Measurements from ENCODE around the gene CSNK1G3. TPM values are rescaled to one million over a fixed set of nuclear protein-coding genes. Genes with fewer than 3 reads are reported as not detected.

CSNK1G3 gene
- total RNA-seq, 1 experiment from 2014 or later: 21.6 TPM

GRCh38 chr5:123514615-123515355 lies 2.8 kb downstream of the CSNK1G3 start:
- peak overlapping the region; percentile 21; the same call in 1 of the 2 replicates for H3K4me3 ChIP-seq (ENCODE audit: low read length)
- TF ChIP-seq EZH2 (IDR thresholded peaks at IDR 0.05; ENCODE audit: low read length, unreplicated experiment) (no peak), CTCF (conservative IDR thresholded peaks at IDR 0.05; ENCODE audit: low read depth, low read length) (no peak), EZH2phosphoT487 (IDR thresholded peaks at IDR 0.05; ENCODE audit: borderline replicate concordance, low read length) (no peak)
- DNase-seq (peak; percentile 13), ATAC-seq (no peak)
- no peaks in the 10 kb centered on the region for H3K27me3 ChIP-seq (ENCODE audit: low read length)
- no peaks in the 10 kb centered on the region for H3K9me2 ChIP-seq (replicated peaks; ENCODE audit: low read length)
- peak overlapping the region; percentile 96 for H3K4me2 ChIP-seq (ENCODE audit: low read length)
- intact Hi-C loops (cut with micrococcal nuclease): loop anchor here (5.0 kb wide), 2 partner anchors 33 to 77 kb away; no protein-coding TSS in a partner anchor
- H3K9me3 ChIP-seq (ENCODE audit: low read length): no peaks in the 10 kb centered on the region
- no peaks in the 10 kb centered on the region for H3K36me3 ChIP-seq (ENCODE audit: low read depth, low read length)
- 0 out of 2 replicates have a peak overlapping the region, but pooled peaks have one; percentile 4 for H3K27ac ChIP-seq (ENCODE audit: low read length)
- peaks cover 4% of the 10 kb centered on the region; the same call in 1 of the 2 replicates for H4K20me1 ChIP-seq (ENCODE audit: low read length)
- POLR2A ChIA-PET (ENCODE audit: unreplicated experiment): no interaction called here
- CTCF ChIA-PET: no interaction called here
- peaks cover 71% of the 10 kb centered on the region for H3K79me2 ChIP-seq (ENCODE audit: low read length)
- no peak overlapping the region for H2AFZ ChIP-seq (ENCODE audit: low read length)
- no peak overlapping the region for H3K9ac ChIP-seq (ENCODE audit: low read length)
- no TSS peak for BruUV-seq (replicated peaks)
- H3F3A ChIP-seq (ENCODE audit: low read length, unreplicated experiment): no peaks in the 10 kb centered on the region
- H3K4me1 ChIP-seq (ENCODE audit: insufficient read depth, low read length): peaks cover 25% of the 10 kb centered on the region

GRCh38 chr5:123515904-123516303 lies 3.9 kb downstream of the CSNK1G3 start:
- ChIA-PET POLR2A (ENCODE audit: unreplicated experiment) (no interaction called here), CTCF (no interaction called here)
- H3K9me2 ChIP-seq (replicated peaks; ENCODE audit: low read length): no peaks in the 10 kb centered on the region
- no peaks in the 10 kb centered on the region for H3K9me3 ChIP-seq (ENCODE audit: low read length)
- TF ChIP-seq EZH2phosphoT487 (IDR thresholded peaks at IDR 0.05; ENCODE audit: borderline replicate concordance, low read length): no peak
- no peak overlapping the region for H3K27ac ChIP-seq (ENCODE audit: low read length)
- H3K4me1 ChIP-seq (ENCODE audit: insufficient read depth, low read length): peaks cover 25% of the 10 kb centered on the region
- no peak for ATAC-seq
- no peaks in the 10 kb centered on the region for H3K27me3 ChIP-seq (ENCODE audit: low read length)
- no peak overlapping the region for H2AFZ ChIP-seq (ENCODE audit: low read length)
- no peak overlapping the region for H3K4me3 ChIP-seq (ENCODE audit: low read length)
- no peaks in the 10 kb centered on the region for H3F3A ChIP-seq (ENCODE audit: low read length, unreplicated experiment)
- H3K9ac ChIP-seq (ENCODE audit: low read length): no peak overlapping the region
- H3K36me3 ChIP-seq (ENCODE audit: low read depth, low read length): no peaks in the 10 kb centered on the region
- peaks cover 4% of the 10 kb centered on the region; the same call in 1 of the 2 replicates for H4K20me1 ChIP-seq (ENCODE audit: low read length)
- BruUV-seq (replicated peaks): no TSS peak
- DNase-seq: no peak
- intact Hi-C loops (cut with micrococcal nuclease): no loop called here
- H3K4me2 ChIP-seq (ENCODE audit: low read length): no peak overlapping the region
- H3K79me2 ChIP-seq (ENCODE audit: low read length): peaks cover 82% of the 10 kb centered on the region

- H3K9me3 ChIP-seq (ENCODE audit: low read length): no peaks in the 10 kb centered on the region
- no peak for DNase-seq
- TF ChIP-seq EZH2phosphoT487 (IDR thresholded peaks at IDR 0.05; ENCODE audit: borderline replicate concordance, low read length) (no peak), EZH2 (IDR thresholded peaks at IDR 0.05; ENCODE audit: low read length, unreplicated experiment) (no peak), CTCF (conservative IDR thresholded peaks at IDR 0.05; ENCODE audit: low read depth, low read length) (no peak)
- H3K4me2 ChIP-seq (ENCODE audit: low read length): no peak overlapping the region
- no peak overlapping the region for H3K27ac ChIP-seq (ENCODE audit: low read length)
- peaks cover 18% of the 10 kb centered on the region for H3K4me1 ChIP-seq (ENCODE audit: insufficient read depth, low read length)
- no peak overlapping the region for H2AFZ ChIP-seq (ENCODE audit: low read length)
- ATAC-seq: no peak
- POLR2A ChIA-PET (ENCODE audit: unreplicated experiment): no interaction called here
- no peaks in the 10 kb centered on the region for H3K9me2 ChIP-seq (replicated peaks; ENCODE audit: low read length)
- no peaks in the 10 kb centered on the region for H3F3A ChIP-seq (ENCODE audit: low read length, unreplicated experiment)
- CTCF ChIA-PET: no interaction called here
- no peak overlapping the region for H3K9ac ChIP-seq (ENCODE audit: low read length)
- no peak overlapping the region for H3K4me3 ChIP-seq (ENCODE audit: low read length)
- intact Hi-C loops (cut with micrococcal nuclease): no loop called here
- no peaks in the 10 kb centered on the region for H3K27me3 ChIP-seq (ENCODE audit: low read length)
- BruUV-seq (replicated peaks): no TSS peak
- H3K79me2 ChIP-seq (ENCODE audit: low read length): peaks cover 98% of the 10 kb centered on the region
- H3K36me3 ChIP-seq (ENCODE audit: low read depth, low read length): no peaks in the 10 kb centered on the region
- H4K20me1 ChIP-seq (ENCODE audit: low read length): peaks cover 4% of the 10 kb centered on the region; the same call in 1 of the 2 replicates
Observed at GRCh38 chr5:123517476-123517875, 5.5 kb downstream of the CSNK1G3 start.
